Choroid plexus epithelial cell (primary cell): ENCODE measurements around the gene PGM5.

Experiments
- DNase-seq: peaks from one replicate; pipeline ENCODE4 v3.0.0-alpha.2; 2010; ENCODE audit warnings: low read depth
- H3K4me3 ChIP-seq: 2 replicates; pipeline ENCODE4 v1.5.1; 2011; ENCODE audit warnings: low read depth, mild to moderate bottlenecking, control low read depth, low read length, moderate library complexity
- CTCF ChIP-seq: conservative IDR thresholded peaks from 2 replicates; pipeline ENCODE4 v1.5.1; 2011; ENCODE audit warnings: low read depth, mild to moderate bottlenecking, control low read depth, inconsistent platforms, low read length, moderate library complexity

PGM5 gene

DNA sequence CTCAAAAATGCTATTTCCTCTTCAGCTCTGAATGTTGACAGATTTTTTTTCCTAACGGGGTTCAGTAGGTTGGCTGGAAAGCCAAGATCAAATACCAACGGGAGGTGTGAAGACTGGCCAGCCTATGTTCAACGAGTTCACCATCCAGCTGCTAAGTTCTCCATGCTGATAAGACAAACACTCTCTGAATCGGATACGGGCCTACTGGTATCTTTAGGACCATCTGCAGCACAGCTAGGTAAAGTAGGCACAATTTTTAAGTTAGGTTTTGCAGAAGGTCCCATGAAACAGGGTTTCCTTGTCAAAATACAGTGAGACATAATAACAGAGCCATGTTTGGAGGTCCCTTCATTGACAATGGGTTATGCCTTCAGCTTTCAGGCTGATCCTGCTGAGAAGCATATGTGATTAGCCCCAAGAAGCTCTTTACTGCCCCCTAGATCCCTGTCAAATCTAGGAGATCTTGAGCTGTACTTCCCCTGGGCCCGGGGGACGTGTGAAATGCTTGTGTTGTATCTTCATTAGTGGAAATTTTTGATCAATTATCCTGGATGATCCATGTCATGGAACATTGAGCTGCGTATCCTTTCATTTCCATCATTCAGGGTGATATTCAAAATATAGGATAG is 60.6 kb downstream of the PGM5 start:
- TF ChIP-seq CTCF: peak; percentile 28
- DNase-seq: peak; percentile 2
- no peak overlapping the region for H3K4me3 ChIP-seq

DNA sequence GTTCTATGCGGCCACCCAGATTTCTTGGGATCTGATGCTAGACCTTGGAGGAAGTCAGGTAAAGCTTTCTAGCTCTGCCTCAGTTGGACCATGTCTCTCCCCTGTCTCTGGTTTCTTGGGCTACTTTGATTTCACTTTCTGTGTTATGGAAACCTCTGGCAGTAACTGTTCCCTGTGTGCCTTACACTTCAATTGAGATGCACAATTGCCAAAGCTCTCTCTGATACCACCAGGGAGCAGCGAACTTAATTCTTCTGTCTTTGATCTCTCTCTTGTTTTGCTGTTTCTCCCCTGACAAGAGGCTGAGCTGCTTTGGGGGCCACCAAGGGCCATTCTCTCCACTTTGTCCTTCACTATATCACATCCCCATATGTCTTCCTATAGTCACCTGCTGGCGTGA is 61.4 kb downstream of the PGM5 start:
- no peak overlapping the region for H3K4me3 ChIP-seq
- TF ChIP-seq CTCF: no peak
- no peak for DNase-seq

GRCh38 chr9:68418259-68418845 is 61.9 kb downstream of the PGM5 start:
- H3K4me3 ChIP-seq: no peak overlapping the region
- TF ChIP-seq CTCF: no peak
- no peak for DNase-seq

DNA sequence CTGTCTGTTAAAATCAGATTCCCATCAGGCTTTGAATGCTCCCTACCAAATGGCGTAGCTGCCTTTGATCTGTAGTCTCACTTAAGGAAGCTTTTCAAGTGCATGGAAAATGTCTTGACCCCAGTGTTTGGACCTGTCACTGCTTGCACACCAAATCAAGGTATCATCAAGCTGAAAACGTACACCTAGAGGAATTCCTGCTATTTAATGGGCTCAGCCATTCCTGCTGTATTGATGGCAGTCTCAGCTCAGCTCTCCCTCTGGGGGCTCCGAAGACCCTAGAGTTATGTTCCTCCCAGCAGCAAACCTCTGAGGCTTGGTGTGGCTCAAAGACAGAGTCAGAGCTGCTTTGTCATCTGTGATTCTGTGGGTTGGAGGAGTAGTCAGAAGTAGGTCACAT is 63.5 kb downstream of the PGM5 start:
- DNase-seq: no peak
- no peak for TF ChIP-seq CTCF
- H3K4me3 ChIP-seq: no peak overlapping the region

DNA sequence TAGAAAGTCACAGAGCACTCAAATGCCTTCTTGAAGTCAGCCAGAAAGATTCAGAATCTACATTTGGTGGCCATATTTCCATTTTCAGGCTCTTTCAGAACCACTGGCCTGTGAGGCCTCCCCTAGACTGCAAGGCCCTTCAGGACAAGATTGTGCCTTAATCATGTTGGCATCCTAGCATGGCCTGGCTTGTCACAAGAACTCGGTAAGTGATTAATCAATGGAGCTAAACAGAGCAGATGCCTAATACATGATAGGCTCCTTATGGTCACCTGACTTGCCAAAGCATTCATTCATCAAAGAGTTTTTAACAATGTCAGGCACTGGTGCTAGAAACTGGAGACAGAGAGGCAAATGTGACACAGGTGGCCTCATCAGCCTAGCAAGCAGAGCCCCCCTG is 70.3 kb downstream of the PGM5 start:
- no peak overlapping the region for H3K4me3 ChIP-seq
- DNase-seq: no peak
- no peak for TF ChIP-seq CTCF

DNA sequence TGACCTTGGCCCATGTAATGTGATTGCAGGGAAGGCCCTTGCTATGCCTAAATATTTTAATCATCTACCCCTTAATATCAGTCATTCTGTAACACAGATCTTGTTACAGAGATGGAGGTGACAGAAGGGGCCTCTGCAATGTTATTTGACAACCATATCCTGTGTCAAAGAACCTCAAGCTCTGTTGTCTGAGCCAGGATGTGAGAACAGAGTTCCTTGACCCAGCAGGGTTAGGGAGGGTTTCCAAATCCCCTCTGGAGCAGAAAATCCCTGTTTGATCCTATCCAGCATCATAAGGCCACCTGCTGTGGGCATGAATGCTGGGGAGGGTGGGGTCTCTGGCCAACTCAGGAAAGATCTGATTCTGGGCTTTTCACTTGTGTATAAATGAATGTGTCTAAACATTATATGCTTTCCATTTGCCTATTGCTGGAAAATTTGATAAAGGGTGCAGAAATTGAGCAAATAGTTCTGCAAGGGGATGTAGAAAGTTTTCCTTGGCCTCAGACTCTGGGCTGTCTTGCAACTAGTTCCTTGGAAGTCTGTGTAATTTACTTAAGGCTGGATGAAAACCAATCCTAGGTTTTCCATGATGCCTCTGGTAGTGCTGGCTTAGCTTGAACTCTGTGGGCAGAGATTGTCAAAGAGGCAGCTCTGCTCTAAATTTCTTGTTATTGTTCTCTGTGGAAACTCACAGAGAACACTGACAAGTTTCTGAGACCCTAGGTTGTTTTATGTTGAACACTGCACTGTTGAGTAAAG is 71.0 kb downstream of the PGM5 start:
- DNase-seq: no peak
- no peak for TF ChIP-seq CTCF
- no peak overlapping the region for H3K4me3 ChIP-seq
